Measurements from ENCODE around the gene RPA1. TPM values are rescaled to one million over a fixed set of nuclear protein-coding genes. Genes with fewer than 3 reads are reported as not detected.

Gene RPA1
- total RNA-seq, 1 experiment from 2014 or later, result 150 TPM

- Histone ChIP-seq H3K9me3 (ENCODE audit: control insufficient read depth, insufficient read depth, low read depth, low read length) (no peaks in the 10 kb centered on the region), H3K4me1 (ENCODE audit: control insufficient read depth, insufficient read depth, low read length) (no peaks in the 10 kb centered on the region), H3K27me3 (ENCODE audit: control insufficient read depth, insufficient read depth, low read length) (no peaks in the 10 kb centered on the region), H3K27ac (ENCODE audit: low read length) (no peak overlapping the region), H3K4me3 (ENCODE audit: low read depth in 2 of 2, low read length in 2 of 2) (no peak overlapping the region), H3K36me3 (ENCODE audit: control insufficient read depth, insufficient read depth, low read length) (no peaks in the 10 kb centered on the region)
- POLR2A ChIA-PET, result interaction anchor here (0.6 kb wide), 1 partner anchor 51 kb away, joined by 10 read pairs; no protein-coding TSS in a partner anchor
- no peak for DNase-seq (ENCODE audit: low read depth, low spot score)
- no TSS peak for BruUV-seq (replicated peaks)
- ATAC-seq, result no peak
- CTCF ChIA-PET, result no interaction called here
- intact Hi-C loops (cut with micrococcal nuclease; ENCODE audit: unreplicated experiment), result no loop called here
- in situ Hi-C loops (cut with HindIII; ENCODE audit: low pct_unique_long_range_greater_than_20kb, low sequenced_read_pairs), result no loop called here
- TF ChIP-seq SIN3A (IDR thresholded peaks at IDR 0.05; ENCODE audit: borderline replicate concordance, insufficient read depth, low read depth, low read length) (no peak), TCF7L2 (IDR thresholded peaks at IDR 0.05; ENCODE audit: low read depth, low read length) (no peak), POLR2AphosphoS5 (IDR thresholded peaks at IDR 0.05; ENCODE audit: low read depth, low read length) (no peak)
- TF ChIP-seq, protein P1, sequence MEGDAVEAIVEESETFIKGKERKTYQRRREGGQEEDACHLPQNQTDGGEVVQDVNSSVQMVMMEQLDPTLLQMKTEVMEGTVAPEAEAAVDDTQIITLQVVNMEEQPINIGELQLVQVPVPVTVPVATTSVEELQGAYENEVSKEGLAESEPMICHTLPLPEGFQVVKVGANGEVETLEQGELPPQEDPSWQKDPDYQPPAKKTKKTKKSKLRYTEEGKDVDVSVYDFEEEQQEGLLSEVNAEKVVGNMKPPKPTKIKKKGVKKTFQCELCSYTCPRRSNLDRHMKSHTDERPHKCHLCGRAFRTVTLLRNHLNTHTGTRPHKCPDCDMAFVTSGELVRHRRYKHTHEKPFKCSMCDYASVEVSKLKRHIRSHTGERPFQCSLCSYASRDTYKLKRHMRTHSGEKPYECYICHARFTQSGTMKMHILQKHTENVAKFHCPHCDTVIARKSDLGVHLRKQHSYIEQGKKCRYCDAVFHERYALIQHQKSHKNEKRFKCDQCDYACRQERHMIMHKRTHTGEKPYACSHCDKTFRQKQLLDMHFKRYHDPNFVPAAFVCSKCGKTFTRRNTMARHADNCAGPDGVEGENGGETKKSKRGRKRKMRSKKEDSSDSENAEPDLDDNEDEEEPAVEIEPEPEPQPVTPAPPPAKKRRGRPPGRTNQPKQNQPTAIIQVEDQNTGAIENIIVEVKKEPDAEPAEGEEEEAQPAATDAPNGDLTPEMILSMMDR (IDR thresholded peaks at IDR 0.05), result no peak
- TF ChIP-seq, protein P2, sequence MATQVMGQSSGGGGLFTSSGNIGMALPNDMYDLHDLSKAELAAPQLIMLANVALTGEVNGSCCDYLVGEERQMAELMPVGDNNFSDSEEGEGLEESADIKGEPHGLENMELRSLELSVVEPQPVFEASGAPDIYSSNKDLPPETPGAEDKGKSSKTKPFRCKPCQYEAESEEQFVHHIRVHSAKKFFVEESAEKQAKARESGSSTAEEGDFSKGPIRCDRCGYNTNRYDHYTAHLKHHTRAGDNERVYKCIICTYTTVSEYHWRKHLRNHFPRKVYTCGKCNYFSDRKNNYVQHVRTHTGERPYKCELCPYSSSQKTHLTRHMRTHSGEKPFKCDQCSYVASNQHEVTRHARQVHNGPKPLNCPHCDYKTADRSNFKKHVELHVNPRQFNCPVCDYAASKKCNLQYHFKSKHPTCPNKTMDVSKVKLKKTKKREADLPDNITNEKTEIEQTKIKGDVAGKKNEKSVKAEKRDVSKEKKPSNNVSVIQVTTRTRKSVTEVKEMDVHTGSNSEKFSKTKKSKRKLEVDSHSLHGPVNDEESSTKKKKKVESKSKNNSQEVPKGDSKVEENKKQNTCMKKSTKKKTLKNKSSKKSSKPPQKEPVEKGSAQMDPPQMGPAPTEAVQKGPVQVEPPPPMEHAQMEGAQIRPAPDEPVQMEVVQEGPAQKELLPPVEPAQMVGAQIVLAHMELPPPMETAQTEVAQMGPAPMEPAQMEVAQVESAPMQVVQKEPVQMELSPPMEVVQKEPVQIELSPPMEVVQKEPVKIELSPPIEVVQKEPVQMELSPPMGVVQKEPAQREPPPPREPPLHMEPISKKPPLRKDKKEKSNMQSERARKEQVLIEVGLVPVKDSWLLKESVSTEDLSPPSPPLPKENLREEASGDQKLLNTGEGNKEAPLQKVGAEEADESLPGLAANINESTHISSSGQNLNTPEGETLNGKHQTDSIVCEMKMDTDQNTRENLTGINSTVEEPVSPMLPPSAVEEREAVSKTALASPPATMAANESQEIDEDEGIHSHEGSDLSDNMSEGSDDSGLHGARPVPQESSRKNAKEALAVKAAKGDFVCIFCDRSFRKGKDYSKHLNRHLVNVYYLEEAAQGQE (IDR thresholded peaks at IDR 0.05; ENCODE audit: insufficient read depth in 1 of 2, low read depth in 2 of 2, low read length in 1 of 2), result no peak
These were observed 88.7 kb downstream of the RPA1 start for GRCh38 chr17:1918346-1919162.

DNA sequence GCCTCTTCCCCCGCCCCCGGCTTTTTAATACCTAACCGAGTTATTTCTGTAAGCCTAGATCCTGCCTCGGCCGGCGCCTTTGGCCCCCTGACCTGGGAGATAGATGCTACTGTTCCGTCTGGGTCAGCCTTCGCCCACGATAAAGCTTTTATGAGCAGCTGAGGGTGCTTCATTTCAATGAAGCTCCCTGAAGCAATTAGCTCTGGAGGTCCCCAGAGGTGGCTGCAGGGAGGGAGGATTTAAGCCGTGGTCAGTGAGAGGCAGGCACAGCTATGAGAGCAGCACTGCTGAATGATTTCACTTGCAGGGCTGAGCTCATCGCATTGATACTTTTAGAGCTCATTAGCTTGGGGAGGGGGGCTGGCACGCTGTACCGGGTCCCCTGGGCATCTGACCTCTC lies 89.4 kb downstream of the RPA1 start:
- DNase-seq (ENCODE audit: low read depth, low spot score) (no peak), ATAC-seq (no peak)
- POLR2A ChIA-PET, result interaction anchor here (0.6 kb wide), 1 partner anchor 50 kb away, joined by 10 read pairs; no protein-coding TSS in a partner anchor
- Histone ChIP-seq H3K27me3 (ENCODE audit: control insufficient read depth, insufficient read depth, low read length) (no peaks in the 10 kb centered on the region), H3K9me3 (ENCODE audit: control insufficient read depth, insufficient read depth, low read depth, low read length) (no peaks in the 10 kb centered on the region), H3K4me3 (ENCODE audit: low read depth in 2 of 2, low read length in 2 of 2) (no peak overlapping the region), H3K27ac (ENCODE audit: low read length) (no peak overlapping the region), H3K36me3 (ENCODE audit: control insufficient read depth, insufficient read depth, low read length) (no peaks in the 10 kb centered on the region), H3K4me1 (ENCODE audit: control insufficient read depth, insufficient read depth, low read length) (no peaks in the 10 kb centered on the region)
- no TSS peak for BruUV-seq (replicated peaks)
- CTCF ChIA-PET, result interaction anchor here (0.6 kb wide), 1 partner anchor 28 kb away, joined by 3 read pairs; no protein-coding TSS in a partner anchor
- in situ Hi-C loops (cut with HindIII; ENCODE audit: low pct_unique_long_range_greater_than_20kb, low sequenced_read_pairs) (no loop called here), intact Hi-C loops (cut with micrococcal nuclease; ENCODE audit: unreplicated experiment) (no loop called here)
- TF ChIP-seq, protein P2 (IDR thresholded peaks at IDR 0.05; ENCODE audit: insufficient read depth in 1 of 2, low read depth in 2 of 2, low read length in 1 of 2), result no peak
- TF ChIP-seq POLR2AphosphoS5 (IDR thresholded peaks at IDR 0.05; ENCODE audit: low read depth, low read length), result no peak
- no peak for TF ChIP-seq TCF7L2 (IDR thresholded peaks at IDR 0.05; ENCODE audit: low read depth, low read length)
- TF ChIP-seq, protein P1 (IDR thresholded peaks at IDR 0.05), result no peak
